Medulla oblongata (tissue), 1 donor: ENCODE data around the gene SYT1.
"Not testable (repeated sequence)": the region's sequence is repeated elsewhere in the genome, so short reads cannot be mapped to it uniquely, and the experiment has no call there.

Experiments used
- DNase-seq: peaks from one replicate; pipeline ENCODE4 v3.0.0-alpha.2; 2015; ENCODE audit errors: extremely low spot score

Gene SYT1

GRCh38 chr12:79393842-79394241 lies 529.3 kb downstream of the SYT1 start:
- DNase-seq: no peak

- DNase-seq: no peak
Observed at GRCh38 chr12:79397609-79398008, 533.0 kb downstream of the SYT1 start.

GRCh38 chr12:79400481-79400880 lies 535.9 kb downstream of the SYT1 start:
- DNase-seq: no peak

GRCh38 chr12:79402606-79403005 lies 538.0 kb downstream of the SYT1 start:
- DNase-seq: no peak

GRCh38 chr12:79406993-79407392 lies 542.4 kb downstream of the SYT1 start:
- no peak for DNase-seq

- DNase-seq: peak; percentile 57
Observed at GRCh38 chr12:79407671-79408622, 543.4 kb downstream of the SYT1 start.

GRCh38 chr12:79408689-79409088 lies 544.1 kb downstream of the SYT1 start:
- DNase-seq: no peak

GRCh38 chr12:79409562-79409961 lies 545.0 kb downstream of the SYT1 start:
- no peak for DNase-seq

- DNase-seq: no peak
Observed at GRCh38 chr12:79411791-79412190, 547.2 kb downstream of the SYT1 start.

- no peak for DNase-seq
Observed at GRCh38 chr12:79413796-79414195, 549.2 kb downstream of the SYT1 start.

- no peak for DNase-seq
Observed at GRCh38 chr12:79414252-79414651, 549.7 kb downstream of the SYT1 start.

GRCh38 chr12:79415321-79415720 lies 550.7 kb downstream of the SYT1 start:
- no peak for DNase-seq

- DNase-seq: no peak
Observed at GRCh38 chr12:79415746-79416435, 551.3 kb downstream of the SYT1 start.

- peak; percentile 20 for DNase-seq
Observed at GRCh38 chr12:79420146-79420618, 555.6 kb downstream of the SYT1 start.

GRCh38 chr12:79421236-79421740 lies 556.7 kb downstream of the SYT1 start:
- no peak for DNase-seq

GRCh38 chr12:79422060-79422812 lies 557.7 kb downstream of the SYT1 start:
- no peak for DNase-seq

GRCh38 chr12:79423560-79423959 lies 559.0 kb downstream of the SYT1 start:
- no peak for DNase-seq

- no peak for DNase-seq
Observed at GRCh38 chr12:79424109-79424721, 559.6 kb downstream of the SYT1 start.

- DNase-seq: no peak
Observed at GRCh38 chr12:79426121-79426520, 561.5 kb downstream of the SYT1 start.

- DNase-seq: not testable (repeated sequence)
Observed at GRCh38 chr12:79426744-79427143, 562.2 kb downstream of the SYT1 start.

GRCh38 chr12:79433465-79434072 lies 569.0 kb downstream of the SYT1 start:
- no peak for DNase-seq
